Muscle layer of colon (tissue), 2 donors: ENCODE data around the gene NFIX.

Experiments
- H3K27ac ChIP-seq: one replicate; pipeline ENCODE4 v1.7.0; 2013; ENCODE audit warnings: low read depth, mild to moderate bottlenecking, low read length, moderate library complexity
- H3K27me3 ChIP-seq, 2 donors: one replicate each; pipeline ENCODE4 v1.7.0; 2013; ENCODE audit warnings: low read length in 2 of 2, mild to moderate bottlenecking in 2 of 2; ENCODE audit not compliant: insufficient read depth in 2 of 2, control insufficient read depth in 1 of 2
- H3K36me3 ChIP-seq: one replicate; pipeline ENCODE4 v1.7.0; 2013; ENCODE audit warnings: mild to moderate bottlenecking, low read length; ENCODE audit not compliant: insufficient read depth
- H3K4me1 ChIP-seq: one replicate; pipeline ENCODE4 v1.7.0; 2013; ENCODE audit warnings: mild to moderate bottlenecking, low read length; ENCODE audit not compliant: insufficient read depth
- H3K4me3 ChIP-seq, 2 donors: one replicate each; pipeline ENCODE4 v1.7.0; 2013; ENCODE audit warnings: low read length in 2 of 2, low read depth in 1 of 2, mild to moderate bottlenecking in 1 of 2, moderate library complexity in 1 of 2
- H3K9ac ChIP-seq: one replicate; pipeline ENCODE4 v1.7.0; 2013; ENCODE audit warnings: low read length
- H3K9me3 ChIP-seq: one replicate; pipeline ENCODE4 v1.7.0; 2013; ENCODE audit warnings: mild to moderate bottlenecking, low read length
- donor health status: abdominal sarcoma.
- donor health status: Adenocarcinoma of cecum.

NFIX gene

DNA sequence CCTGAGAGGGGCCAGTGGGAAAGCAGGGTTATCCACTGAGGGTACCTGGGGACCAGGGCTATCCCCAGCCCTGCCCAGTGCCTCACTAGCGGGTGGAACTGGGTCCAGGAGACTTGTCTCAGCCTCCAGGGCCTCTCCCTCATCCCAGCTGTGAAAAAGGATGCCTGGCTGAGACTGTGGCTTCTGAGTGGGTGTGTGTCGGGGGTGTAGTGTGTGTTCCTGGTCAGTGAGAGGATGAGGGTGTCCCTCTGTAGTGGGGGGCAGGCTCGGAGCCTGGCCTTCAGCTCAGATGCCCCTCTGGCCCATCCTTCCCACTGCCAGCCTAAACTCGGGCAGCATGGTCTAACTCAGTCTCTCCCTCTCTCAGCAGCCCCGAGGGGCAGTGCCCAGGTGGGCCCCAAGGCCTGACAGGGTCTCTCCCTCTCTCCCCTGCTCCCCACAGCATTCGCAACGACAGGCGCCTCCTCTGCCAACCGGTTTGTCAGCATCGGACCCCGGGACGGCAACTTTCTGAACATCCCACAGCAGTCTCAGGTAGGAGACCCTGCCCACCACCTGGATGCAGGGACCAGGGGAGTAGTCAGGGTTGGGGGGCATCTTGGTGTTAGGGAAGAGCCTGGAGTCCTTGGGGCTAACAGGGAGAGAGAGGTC lies 94.7 kb downstream of the NFIX start:
- Histone ChIP-seq H3K27me3 (no peaks in the 10 kb centered on the region), H3K9me3 (no peaks in the 10 kb centered on the region), H3K4me3 (no peak overlapping the region), H3K9ac (no peak overlapping the region), H3K4me1 (peaks cover 73% of the 10 kb centered on the region), H3K36me3 (peaks cover 47% of the 10 kb centered on the region), H3K27ac (no peak overlapping the region)

DNA sequence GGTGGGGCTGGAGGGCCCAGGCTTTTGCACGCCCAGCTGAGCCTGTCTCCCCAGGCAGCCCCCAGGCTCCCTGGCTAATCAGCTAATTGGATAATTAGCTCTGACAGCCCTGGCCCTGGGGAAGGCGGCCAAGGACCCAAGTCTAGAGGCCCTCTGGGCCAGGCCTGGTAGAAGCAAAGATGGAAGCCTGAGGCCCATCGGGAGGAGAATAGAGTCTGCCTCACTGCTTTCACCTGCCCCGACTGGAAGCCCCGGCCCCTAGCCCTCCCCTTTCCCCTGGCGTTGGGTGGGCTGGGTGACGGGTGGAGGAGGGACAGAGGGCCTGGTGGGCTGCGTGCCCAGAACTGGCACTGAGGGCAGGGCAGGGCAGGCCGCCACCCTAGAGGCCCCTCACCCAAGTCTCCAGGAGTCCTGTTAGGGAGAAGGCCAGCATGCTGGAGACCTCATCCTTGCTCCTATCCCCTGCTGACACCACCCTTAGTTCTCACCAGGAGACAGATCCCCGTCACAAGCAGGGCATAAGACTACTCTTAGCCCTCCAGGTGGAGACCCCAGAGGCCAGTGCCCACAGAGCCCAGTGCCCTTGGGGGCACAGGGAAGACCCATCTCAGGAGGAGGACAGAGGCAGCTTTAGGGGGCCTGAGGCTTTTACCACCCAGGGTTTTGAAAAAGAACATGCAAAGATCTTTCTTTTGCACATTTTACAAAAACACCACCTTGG lies 95.4 kb downstream of the NFIX start:
- peaks cover 66% of the 10 kb centered on the region for H3K4me1 ChIP-seq
- H3K9me3 ChIP-seq = no peaks in the 10 kb centered on the region
- H3K4me3 ChIP-seq = no peak overlapping the region
- H3K9ac ChIP-seq = no peak overlapping the region
- peak overlapping the region; percentile 90 for H3K27ac ChIP-seq
- H3K36me3 ChIP-seq = peaks cover 41% of the 10 kb centered on the region
- no peaks in the 10 kb centered on the region for H3K27me3 ChIP-seq

DNA sequence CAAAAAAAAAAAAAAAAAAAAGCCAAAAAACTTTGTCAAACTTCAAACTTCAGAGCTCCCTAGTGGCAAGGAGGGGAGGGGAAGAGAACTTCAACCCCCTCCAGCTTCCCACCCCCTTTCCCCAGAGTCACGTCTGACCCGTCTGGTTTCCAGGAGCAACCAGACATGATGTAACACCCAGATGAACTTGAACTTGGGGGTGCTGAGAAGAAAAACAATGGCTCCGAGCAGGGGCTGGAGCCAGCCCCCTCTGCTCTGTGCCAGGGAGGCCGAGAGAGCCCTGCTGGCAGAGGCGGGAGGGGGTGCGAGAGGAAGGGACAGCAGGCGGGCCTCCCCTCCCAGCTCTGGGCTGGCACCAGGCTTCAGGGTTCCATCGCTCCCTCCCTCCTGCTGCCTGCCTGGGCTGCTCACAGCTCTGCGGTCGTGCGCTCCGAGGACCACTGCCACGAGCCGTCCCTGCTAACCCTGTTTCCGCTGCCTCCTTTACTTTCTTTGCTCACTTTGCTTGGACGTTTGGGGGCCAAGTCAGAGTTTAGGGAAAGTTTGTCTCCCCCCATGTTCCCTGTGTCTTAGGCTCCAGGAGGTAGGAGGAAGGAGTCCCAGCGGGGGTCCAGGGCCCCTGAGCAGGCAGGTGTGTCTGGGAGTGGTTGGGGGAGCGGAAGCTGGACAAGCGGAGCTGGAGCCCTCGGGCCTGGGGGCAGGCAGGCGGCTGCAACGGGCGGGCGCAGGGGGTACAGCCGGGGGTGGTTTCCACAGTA lies 96.3 kb downstream of the NFIX start:
- H3K27me3 ChIP-seq = no peaks in the 10 kb centered on the region
- H3K36me3 ChIP-seq = peaks cover 37% of the 10 kb centered on the region
- H3K9ac ChIP-seq = peak overlapping the region; percentile 30
- peak overlapping the region; percentile 90 for H3K27ac ChIP-seq
- H3K4me3 ChIP-seq = peak overlapping the region in 1 of 2 donors; percentile 22
- H3K9me3 ChIP-seq = no peaks in the 10 kb centered on the region
- peaks cover 59% of the 10 kb centered on the region for H3K4me1 ChIP-seq

DNA sequence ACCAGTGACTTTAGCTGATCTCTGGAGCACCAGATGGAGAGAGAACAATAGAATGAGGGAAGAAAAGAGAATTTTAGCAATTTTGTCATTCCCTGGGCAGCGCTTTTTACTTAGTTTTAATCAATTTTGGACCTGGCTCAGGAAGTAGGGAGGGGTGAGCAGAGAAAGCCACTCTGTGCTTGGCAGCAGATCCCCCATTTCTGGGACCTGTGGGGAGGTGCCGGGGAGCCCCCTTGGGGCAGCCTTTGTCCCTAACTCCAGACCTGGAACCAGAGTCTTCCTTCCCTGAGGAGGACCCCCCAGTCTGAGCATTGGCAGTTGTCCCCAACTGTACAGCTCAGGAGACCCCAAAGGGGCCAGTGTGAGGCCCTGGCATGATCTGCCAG lies 96.9 kb downstream of the NFIX start:
- Histone ChIP-seq H3K27ac (peak overlapping the region; percentile 90), H3K27me3 (no peaks in the 10 kb centered on the region)

DNA sequence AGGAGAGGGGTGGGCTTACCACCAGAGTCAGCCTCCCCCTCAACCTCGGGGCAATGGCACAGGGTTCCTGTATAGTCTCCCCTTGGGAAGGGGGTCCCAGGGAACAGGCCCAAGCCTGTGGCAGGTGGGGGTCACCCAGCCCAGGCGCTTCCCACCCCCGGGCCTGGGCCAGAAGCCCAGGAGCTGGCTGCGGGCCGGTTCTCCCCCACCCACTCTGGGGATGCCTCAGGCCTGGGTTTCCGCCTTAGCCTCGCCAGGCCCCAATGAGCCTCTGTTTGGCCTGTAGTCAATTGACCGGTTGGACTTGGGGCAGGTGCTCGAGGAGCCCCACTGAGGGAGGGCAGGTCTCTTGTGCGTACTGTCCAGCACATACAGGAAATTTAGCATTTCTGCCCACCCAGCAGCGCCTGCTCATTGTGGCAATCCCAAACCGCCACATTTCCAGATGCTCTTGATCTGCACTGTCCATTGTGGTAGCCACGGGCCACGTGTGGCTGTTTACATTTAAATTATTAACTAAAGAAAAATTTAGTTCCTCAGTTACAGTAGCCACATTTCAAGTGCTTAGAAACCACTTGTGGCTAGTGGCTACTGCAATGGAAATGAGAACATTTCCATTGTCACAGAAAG lies 97.4 kb downstream of the NFIX start:
- Histone ChIP-seq H3K4me1 (peaks cover 59% of the 10 kb centered on the region), H3K27ac (peak overlapping the region; percentile 90), H3K36me3 (peaks cover 28% of the 10 kb centered on the region), H3K9ac (peak overlapping the region; percentile 44), H3K27me3 (no peaks in the 10 kb centered on the region), H3K4me3 (peak overlapping the region in 1 of 2 donors; percentile 22), H3K9me3 (no peaks in the 10 kb centered on the region)

More for the DNA sequence above, 96.9 kb downstream of the NFIX start:
- Histone ChIP-seq H3K9me3 (no peaks in the 10 kb centered on the region), H3K36me3 (peaks cover 31% of the 10 kb centered on the region), H3K9ac (peak overlapping the region; percentile 44), H3K4me3 (peak overlapping the region in 1 of 2 donors; percentile 22), H3K4me1 (peaks cover 59% of the 10 kb centered on the region)

DNA sequence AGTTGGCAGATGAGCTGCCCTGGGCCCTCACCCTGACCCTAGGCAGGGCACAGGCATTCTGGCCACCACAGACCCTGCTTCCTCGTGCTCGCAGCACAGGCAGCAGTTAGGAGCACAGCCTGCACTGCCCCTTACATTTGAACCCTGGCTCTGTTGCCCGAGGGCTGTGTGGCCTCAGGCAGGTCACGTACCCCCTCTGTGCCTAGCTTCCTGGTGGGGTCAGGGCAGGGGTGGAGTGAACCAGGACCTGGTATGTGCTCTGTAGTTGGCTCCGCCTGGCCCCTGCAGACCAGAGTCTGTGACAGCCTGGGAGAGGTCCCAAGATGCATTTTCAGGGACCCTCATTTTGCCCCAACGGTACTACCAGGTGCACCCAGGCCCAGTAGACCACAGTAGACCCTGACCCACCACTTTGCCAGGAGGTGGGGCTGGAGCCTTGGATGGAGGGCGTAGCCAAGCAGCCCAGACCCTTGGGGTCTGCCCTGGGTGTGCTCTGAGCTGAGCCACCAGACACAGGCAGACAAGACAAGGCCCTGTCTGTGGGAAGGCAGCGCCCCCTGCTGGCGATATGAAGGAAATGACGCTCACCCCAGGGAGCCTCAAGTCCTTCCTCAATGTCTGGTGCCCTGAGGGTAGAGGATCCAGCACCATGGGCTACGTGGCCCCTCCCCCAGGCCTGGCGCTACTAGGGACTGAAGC lies 98.3 kb downstream of the NFIX start:
- peak overlapping the region; percentile 24 for H3K27ac ChIP-seq
- H3K9me3 ChIP-seq = no peaks in the 10 kb centered on the region
- no peaks in the 10 kb centered on the region for H3K27me3 ChIP-seq
- H3K9ac ChIP-seq = no peak overlapping the region
- H3K4me3 ChIP-seq = no peak overlapping the region
- peaks cover 59% of the 10 kb centered on the region for H3K4me1 ChIP-seq
- H3K36me3 ChIP-seq = peaks cover 28% of the 10 kb centered on the region

DNA sequence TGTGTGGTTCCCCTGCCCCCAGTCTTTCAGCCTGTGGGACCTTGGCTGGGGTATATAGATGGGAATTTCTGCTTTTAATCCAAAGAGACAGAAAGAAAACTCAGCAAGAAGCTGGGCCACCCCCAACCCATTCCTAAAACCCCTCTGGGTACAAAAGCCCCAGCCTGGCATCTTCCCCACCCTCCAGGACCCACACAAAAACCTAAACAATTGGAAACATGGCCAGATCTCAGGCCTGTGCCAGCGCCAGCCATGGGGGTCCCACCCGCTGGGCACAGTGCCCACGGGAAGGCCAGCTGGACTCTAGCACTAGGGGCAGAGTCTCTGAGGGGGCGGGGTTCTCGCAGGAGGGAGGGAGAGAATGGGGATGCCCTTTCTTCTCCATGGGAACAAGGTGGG lies 98.8 kb downstream of the NFIX start:
- Histone ChIP-seq H3K9ac (no peak overlapping the region), H3K27me3 (no peaks in the 10 kb centered on the region), H3K27ac (peak overlapping the region; percentile 24), H3K4me3 (no peak overlapping the region), H3K36me3 (peaks cover 26% of the 10 kb centered on the region), H3K4me1 (peaks cover 62% of the 10 kb centered on the region), H3K9me3 (no peaks in the 10 kb centered on the region)

DNA sequence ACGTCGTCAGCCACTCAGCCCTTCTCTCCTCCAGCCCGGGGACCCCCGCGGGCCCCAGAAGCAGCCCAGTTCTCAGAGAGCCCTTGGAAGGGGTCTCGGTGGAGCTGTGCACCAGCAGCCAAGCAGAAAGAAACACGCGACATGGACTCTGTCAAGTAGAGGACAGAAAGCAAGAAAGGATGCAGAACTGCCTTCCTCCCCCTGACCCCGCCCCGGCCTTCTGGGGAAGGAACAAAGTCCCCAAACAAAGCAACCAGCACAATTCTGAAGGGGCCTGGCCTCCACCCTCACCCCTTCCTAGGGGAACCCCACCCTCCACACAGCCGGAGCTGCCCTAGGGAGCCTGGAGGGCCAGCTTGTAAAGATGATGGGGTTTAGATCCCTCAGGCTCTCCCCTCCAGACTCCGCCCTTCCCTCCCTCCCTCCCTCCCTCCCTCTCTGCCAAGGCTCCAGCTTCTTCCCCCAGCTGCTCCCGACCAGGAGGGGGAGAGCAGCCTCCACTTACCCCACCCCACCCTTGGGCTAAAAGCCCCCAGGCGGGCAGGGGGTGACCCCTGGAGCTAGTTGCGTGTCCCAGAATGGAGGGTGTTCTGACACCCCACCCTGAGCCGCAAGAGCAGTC lies 99.6 kb downstream of the NFIX start:
- Histone ChIP-seq H3K4me1 (peaks cover 60% of the 10 kb centered on the region), H3K36me3 (peaks cover 18% of the 10 kb centered on the region), H3K27ac (no peak overlapping the region), H3K27me3 (no peaks in the 10 kb centered on the region), H3K4me3 (no peak overlapping the region), H3K9ac (no peak overlapping the region), H3K9me3 (no peaks in the 10 kb centered on the region)

DNA sequence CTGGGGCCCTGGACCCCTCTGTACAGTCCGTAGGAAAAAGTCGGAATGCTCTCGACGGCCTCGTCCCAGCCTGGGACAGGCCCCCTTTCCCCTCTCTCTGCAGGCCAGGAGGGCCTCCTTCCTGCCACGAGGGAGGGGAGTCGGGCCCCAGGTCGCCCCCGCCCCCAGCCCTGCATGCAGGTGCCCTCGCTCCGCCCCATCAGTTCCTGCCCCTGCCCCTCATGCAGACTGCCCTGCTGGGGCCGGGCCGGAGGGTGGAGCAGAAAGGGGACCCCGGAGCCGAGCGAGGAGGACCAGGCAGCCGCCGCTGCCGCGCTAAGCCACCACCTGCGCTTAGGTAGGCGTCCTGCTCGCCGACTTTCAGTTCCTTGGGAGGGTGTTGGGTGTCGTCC lies 100.1 kb downstream of the NFIX start:
- H3K4me1 ChIP-seq = peaks cover 55% of the 10 kb centered on the region
- no peaks in the 10 kb centered on the region for H3K9me3 ChIP-seq
- peaks cover 13% of the 10 kb centered on the region for H3K36me3 ChIP-seq
- no peak overlapping the region for H3K27ac ChIP-seq
- H3K9ac ChIP-seq = no peak overlapping the region
- no peaks in the 10 kb centered on the region for H3K27me3 ChIP-seq
- no peak overlapping the region for H3K4me3 ChIP-seq

DNA sequence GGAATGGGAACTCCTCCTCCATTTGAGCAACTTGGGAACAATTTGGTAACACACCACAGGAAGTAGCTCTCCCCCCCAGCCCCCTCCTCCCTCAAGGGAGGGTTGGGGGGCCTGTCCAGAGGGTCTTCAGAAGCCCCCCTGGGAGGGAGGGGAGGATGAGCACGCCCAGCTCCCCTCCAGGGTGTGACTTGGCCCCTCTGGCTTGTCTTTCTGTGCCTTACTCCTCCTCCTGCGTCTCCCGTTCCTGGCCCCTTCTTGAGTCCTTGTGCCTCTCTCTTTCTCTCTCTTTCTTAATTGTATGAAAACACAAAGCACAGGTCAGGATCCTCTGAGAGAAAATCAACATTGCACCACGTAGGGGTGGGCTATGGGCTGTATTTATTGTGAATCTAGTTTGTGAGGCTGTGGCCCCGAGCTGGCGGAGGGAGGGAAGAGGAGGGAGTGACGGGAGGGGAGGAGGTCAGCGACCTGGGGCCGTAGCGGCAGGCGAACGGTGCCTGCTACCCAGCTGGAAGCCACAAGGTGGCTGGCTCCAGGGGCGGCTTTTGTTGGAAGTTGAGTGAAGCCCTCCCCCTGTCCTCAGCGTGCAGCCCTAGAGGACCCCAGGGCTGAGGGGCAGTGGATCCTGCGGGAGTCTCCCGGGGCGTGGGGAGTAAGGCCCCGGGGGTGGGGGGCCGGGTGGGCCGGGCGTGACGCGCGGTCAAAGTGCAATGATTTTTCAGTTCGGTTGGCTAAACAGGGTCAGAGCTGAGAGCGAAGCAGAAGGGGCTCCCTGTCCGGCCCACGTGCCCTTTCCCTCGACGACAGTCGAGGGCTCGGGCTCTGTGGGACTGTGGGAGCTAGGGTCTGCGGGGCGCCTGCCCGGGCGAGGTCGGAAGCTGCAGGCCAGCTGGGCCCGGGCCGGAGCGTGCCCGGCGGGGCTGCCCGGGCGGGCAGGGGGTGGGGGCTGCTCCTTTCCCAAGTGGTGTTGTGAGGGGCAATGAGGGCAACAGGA lies 101.0 kb downstream of the NFIX start:
- no peak overlapping the region for H3K4me3 ChIP-seq
- peaks cover 46% of the 10 kb centered on the region for H3K4me1 ChIP-seq
- no peaks in the 10 kb centered on the region for H3K27me3 ChIP-seq
- peak overlapping the region; percentile 40 for H3K27ac ChIP-seq
- peaks cover 12% of the 10 kb centered on the region for H3K36me3 ChIP-seq
- no peak overlapping the region for H3K9ac ChIP-seq
- H3K9me3 ChIP-seq = no peaks in the 10 kb centered on the region
